HCT116 (cell line): ENCODE measurements around the gene C1orf159.

ENCODE experiments used
- POLR2A ChIP-seq: IDR thresholded peaks from 2 replicates; pipeline ENCODE4 v1.7.0; 2011; ENCODE audit warnings: borderline replicate concordance; ENCODE audit not compliant: insufficient read depth, insufficient read length; ENCODE audit errors: extremely low read depth
- TF ChIP-seq, protein P1 (sequence below), 3 experiments: fragments of 200-600 bp in 1 of 3; sonication (generic) in 1 of 3; IDR thresholded peaks in 2 of 3; conservative IDR thresholded peaks in 1 of 3; 2 replicates each; pipeline ENCODE4 v1.5.1; 2012 to 2017; ENCODE audit warnings: low read depth in 2 of 3, low read length in 2 of 3, antibody characterized with exemption in 1 of 3, borderline replicate concordance in 1 of 3, control low read depth in 1 of 3, mild to moderate bottlenecking in 1 of 3, mixed read lengths in 1 of 3, mixed run types in 1 of 3, moderate library complexity in 1 of 3; ENCODE audit not compliant: insufficient read depth in 1 of 3

DNA sequence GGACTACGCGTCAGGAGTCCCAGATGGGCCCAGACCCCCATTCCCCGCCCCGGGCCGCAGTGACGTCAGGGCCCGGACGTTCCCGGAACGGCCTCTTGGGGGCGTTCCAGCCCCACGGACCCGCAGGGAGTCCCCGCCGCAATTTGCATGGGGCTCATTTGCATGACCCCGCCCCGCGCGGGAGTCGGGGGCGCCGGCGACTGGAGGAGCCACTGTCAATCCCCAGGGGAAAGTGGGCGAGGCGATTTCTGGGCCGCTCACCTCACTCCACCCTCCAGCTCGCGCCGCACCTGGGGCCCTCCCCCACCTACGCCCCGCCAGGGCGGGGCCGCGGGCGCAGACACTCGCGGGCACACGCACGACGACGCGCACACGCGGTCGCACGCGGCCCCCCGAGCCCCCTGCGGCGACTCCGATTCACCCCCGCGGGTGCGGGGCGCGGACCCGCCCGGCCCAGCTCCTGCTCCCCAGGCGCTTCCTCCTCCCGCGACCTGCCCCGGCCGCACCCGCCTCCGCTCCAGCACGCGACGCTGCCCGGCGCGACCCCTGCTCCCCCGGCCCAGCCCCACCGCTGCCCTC is 82.8 kb downstream of the C1orf159 start:
- TF ChIP-seq, protein P1, sequence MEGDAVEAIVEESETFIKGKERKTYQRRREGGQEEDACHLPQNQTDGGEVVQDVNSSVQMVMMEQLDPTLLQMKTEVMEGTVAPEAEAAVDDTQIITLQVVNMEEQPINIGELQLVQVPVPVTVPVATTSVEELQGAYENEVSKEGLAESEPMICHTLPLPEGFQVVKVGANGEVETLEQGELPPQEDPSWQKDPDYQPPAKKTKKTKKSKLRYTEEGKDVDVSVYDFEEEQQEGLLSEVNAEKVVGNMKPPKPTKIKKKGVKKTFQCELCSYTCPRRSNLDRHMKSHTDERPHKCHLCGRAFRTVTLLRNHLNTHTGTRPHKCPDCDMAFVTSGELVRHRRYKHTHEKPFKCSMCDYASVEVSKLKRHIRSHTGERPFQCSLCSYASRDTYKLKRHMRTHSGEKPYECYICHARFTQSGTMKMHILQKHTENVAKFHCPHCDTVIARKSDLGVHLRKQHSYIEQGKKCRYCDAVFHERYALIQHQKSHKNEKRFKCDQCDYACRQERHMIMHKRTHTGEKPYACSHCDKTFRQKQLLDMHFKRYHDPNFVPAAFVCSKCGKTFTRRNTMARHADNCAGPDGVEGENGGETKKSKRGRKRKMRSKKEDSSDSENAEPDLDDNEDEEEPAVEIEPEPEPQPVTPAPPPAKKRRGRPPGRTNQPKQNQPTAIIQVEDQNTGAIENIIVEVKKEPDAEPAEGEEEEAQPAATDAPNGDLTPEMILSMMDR (IDR thresholded peaks at IDR 0.05 in 2 of 3, conservative IDR thresholded peaks at IDR 0.05 in 1 of 3; ENCODE audit: borderline replicate concordance in 1 of 3, insufficient read depth in 1 of 3, low read depth in 2 of 3, low read length in 2 of 3): peak in 2 of 3 experiments; percentile 67 to 69; a peak in 5 of 6 replicates
- TF ChIP-seq POLR2A: no peak
